ENCODE measurements around the gene ILDR1. TPM values are rescaled to one million over a fixed set of nuclear protein-coding genes. Genes with fewer than 3 reads are reported as not detected.

Gene ILDR1
- total RNA-seq, result 1.5 and 2.0 TPM in 2 replicates
- 1.8 and 2.3 TPM in 2 replicates for polyA plus RNA-seq

DNA sequence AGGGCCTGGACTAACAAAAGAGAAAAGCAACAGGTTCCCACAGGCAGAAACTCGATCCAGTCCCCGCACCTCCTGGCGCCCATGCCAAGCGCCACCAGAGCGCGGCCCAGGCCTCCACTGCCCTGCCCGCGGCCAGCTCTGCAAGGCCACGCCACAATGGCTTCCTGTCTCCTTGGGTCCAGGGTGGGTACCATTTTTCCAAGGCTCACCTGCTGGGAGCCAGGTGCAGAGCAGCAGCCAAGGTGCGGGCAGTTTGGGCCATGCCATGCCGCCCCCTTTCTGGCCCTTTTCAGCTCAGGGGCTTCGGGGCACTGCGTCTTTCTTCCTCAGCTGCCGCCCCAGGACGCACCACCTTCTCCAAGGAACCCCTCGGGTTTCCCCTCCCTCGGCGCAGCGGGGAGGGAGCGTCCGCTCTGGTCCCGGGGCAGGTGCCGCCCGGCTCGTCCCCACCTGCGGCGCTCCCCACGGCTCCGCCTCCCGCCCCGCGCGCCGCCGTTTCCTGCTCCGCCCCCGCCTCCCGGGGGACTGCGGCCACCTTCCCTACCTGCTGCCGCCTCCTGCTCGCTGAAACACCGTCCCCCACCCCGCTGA, at the start of gene ILDR1:
Gene ILDR1 (minus strand): TSS at position 437 of the 591 bp plus-strand sequence. CDS start 170 bp downstream, at position 267.
- H3K4me2 ChIP-seq, result peak within 1 kb of the TSS; percentile 86
- no peaks in the 10 kb centered on the region for H4K20me1 ChIP-seq (ENCODE audit: insufficient read depth, poor library complexity, severe bottlenecking)
- no peaks in the 10 kb centered on the region for H3K9me3 ChIP-seq (ENCODE audit: low read depth)
- H3K27ac ChIP-seq, result peak within 1 kb of the TSS; percentile 39
- peak; percentile 74 for DNase-seq (ENCODE audit: low spot score)
- TF ChIP-seq, protein P1, sequence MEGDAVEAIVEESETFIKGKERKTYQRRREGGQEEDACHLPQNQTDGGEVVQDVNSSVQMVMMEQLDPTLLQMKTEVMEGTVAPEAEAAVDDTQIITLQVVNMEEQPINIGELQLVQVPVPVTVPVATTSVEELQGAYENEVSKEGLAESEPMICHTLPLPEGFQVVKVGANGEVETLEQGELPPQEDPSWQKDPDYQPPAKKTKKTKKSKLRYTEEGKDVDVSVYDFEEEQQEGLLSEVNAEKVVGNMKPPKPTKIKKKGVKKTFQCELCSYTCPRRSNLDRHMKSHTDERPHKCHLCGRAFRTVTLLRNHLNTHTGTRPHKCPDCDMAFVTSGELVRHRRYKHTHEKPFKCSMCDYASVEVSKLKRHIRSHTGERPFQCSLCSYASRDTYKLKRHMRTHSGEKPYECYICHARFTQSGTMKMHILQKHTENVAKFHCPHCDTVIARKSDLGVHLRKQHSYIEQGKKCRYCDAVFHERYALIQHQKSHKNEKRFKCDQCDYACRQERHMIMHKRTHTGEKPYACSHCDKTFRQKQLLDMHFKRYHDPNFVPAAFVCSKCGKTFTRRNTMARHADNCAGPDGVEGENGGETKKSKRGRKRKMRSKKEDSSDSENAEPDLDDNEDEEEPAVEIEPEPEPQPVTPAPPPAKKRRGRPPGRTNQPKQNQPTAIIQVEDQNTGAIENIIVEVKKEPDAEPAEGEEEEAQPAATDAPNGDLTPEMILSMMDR (IDR thresholded peaks at IDR 0.05; ENCODE audit: poor library complexity), result no peak
- no peak for TF ChIP-seq EZH2phosphoT487 (IDR thresholded peaks at IDR 0.05; ENCODE audit: low read depth, severe bottlenecking, unreplicated experiment)
- no peak for TF ChIP-seq EZH2 (IDR thresholded peaks at IDR 0.05; ENCODE audit: borderline replicate concordance)
- 8% methylated on average over 24 of the region's 43 CpGs for WGBS (ENCODE audit: low lambda C conversion rate, missing lambda C conversion rate)
- peaks cover 18% of the 10 kb centered on the region for H3K27me3 ChIP-seq
- peak within 1 kb of the TSS; percentile 33 for H3K4me3 ChIP-seq
- no peaks in the 10 kb centered on the region for H3K9me2 ChIP-seq (replicated peaks; ENCODE audit: insufficient read depth)
- H3K79me2 ChIP-seq, result no peaks in the 10 kb centered on the region
- H2AFZ ChIP-seq, result peak within 1 kb of the TSS; percentile 57
- no peaks in the 10 kb centered on the region for H3K4me1 ChIP-seq (ENCODE audit: insufficient read depth)
- no peaks in the 10 kb centered on the region for H3K36me3 ChIP-seq (replicated peaks; ENCODE audit: insufficient read depth, low read depth)

DNA sequence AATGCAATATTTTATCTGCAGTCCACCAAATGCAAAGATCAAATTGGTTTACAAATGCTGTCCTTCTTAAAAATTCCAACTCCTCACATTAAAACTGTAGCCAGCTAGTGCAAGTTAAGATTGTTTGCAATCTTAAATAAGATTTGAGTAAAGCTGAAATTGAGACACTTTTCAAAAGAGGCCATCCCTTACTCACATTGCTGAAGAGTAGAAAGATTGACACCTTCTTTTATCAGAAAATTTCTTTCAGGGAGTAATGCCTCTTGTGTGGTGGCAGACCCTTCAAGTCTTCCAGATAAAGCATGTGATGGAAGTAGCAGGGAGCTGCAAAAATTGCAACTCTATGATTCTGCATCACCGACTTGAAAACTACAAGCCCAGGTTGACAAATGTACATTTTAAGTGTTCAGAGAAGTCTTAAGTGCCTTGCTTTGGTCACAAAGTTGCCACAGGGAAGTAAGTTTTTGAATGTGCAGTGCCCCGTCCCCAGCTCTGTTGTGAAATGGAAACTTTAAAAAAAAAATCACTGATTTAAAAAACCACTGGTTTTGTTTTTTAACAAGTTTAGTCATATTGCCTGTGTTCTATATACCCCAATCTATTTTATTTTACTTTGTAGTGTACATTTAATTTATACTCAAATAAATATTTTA, 45.7 kb upstream of the ILDR1 start:
- no peaks in the 10 kb centered on the region for H3K27me3 ChIP-seq
- no peaks in the 10 kb centered on the region for H4K20me1 ChIP-seq (ENCODE audit: insufficient read depth, poor library complexity, severe bottlenecking)
- H3K9me2 ChIP-seq (replicated peaks; ENCODE audit: insufficient read depth), result no peaks in the 10 kb centered on the region
- TF ChIP-seq, protein P1 (IDR thresholded peaks at IDR 0.05; ENCODE audit: poor library complexity), result no peak
- TF ChIP-seq EZH2 (IDR thresholded peaks at IDR 0.05; ENCODE audit: borderline replicate concordance), result no peak
- no peak for TF ChIP-seq EZH2phosphoT487 (IDR thresholded peaks at IDR 0.05; ENCODE audit: low read depth, severe bottlenecking, unreplicated experiment)
- WGBS (ENCODE audit: low lambda C conversion rate, missing lambda C conversion rate), result 68% methylated on average over 2 of the region's 2 CpGs
- H3K9me3 ChIP-seq (ENCODE audit: low read depth), result no peaks in the 10 kb centered on the region
- no peak overlapping the region for H3K27ac ChIP-seq
- no peaks in the 10 kb centered on the region for H3K79me2 ChIP-seq
- H3K36me3 ChIP-seq (replicated peaks; ENCODE audit: insufficient read depth, low read depth), result no peaks in the 10 kb centered on the region
- no peak for DNase-seq (ENCODE audit: low spot score)
- no peaks in the 10 kb centered on the region for H3K4me1 ChIP-seq (ENCODE audit: insufficient read depth)
- no peak overlapping the region for H2AFZ ChIP-seq
- H3K4me3 ChIP-seq, result no peak overlapping the region
- no peak overlapping the region for H3K4me2 ChIP-seq

DNA sequence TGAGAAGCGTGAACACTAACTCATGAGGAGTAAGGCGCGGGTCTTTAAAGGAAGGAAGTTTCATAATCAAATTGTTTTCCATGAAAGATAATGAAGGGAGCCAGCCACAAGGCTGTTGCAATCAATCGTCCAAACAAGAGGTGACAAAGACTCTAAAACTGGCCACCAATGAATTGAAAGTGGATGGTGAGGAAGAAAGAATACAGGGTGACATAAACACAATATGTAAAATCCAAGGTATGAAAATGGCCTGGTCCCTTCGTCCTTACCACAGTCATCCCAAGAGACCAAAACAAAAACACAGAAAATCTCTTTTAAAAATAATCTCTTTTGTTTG, 45.1 kb upstream of the ILDR1 start:
- Histone ChIP-seq H3K4me1 (ENCODE audit: insufficient read depth) (no peaks in the 10 kb centered on the region), H2AFZ (no peak overlapping the region), H3K4me2 (no peak overlapping the region), H3K79me2 (no peaks in the 10 kb centered on the region), H3K9me3 (ENCODE audit: low read depth) (no peaks in the 10 kb centered on the region), H3K9me2 (replicated peaks; ENCODE audit: insufficient read depth) (no peaks in the 10 kb centered on the region), H4K20me1 (ENCODE audit: insufficient read depth, poor library complexity, severe bottlenecking) (no peaks in the 10 kb centered on the region), H3K36me3 (replicated peaks; ENCODE audit: insufficient read depth, low read depth) (no peaks in the 10 kb centered on the region), H3K4me3 (no peak overlapping the region), H3K27me3 (no peaks in the 10 kb centered on the region), H3K27ac (no peak overlapping the region)
- TF ChIP-seq, protein P1 (IDR thresholded peaks at IDR 0.05; ENCODE audit: poor library complexity), result no peak
- no peak for TF ChIP-seq EZH2phosphoT487 (IDR thresholded peaks at IDR 0.05; ENCODE audit: low read depth, severe bottlenecking, unreplicated experiment)
- no peak for TF ChIP-seq EZH2 (IDR thresholded peaks at IDR 0.05; ENCODE audit: borderline replicate concordance)
- whole genome bisulfite sequencing (ENCODE audit: low lambda C conversion rate, missing lambda C conversion rate), result 88% methylated on average over 5 of the region's 5 CpGs
- no peak for DNase-seq (ENCODE audit: low spot score)
